BLaER1 treated with 17β-estradiol and CSF1 and Interleukin-3, amounts not matched to agents 10 nM and 100 nM (cell line): ENCODE data around the gene IFI16.

Experiments
- H3K27ac ChIP-seq, 11 experiments: shearing (Covaris generic); formaldehyde crosslinking; 2 replicates each; pipeline ENCODE4 v1.8.1; 2022
- H3K27me3 ChIP-seq, 11 experiments: shearing (Covaris generic); formaldehyde crosslinking; 2 replicates each; pipeline ENCODE4 v1.8.1; 2022
- H3K36me3 ChIP-seq, 11 experiments: shearing (Covaris generic); formaldehyde crosslinking; 2 replicates each; pipeline ENCODE4 v1.8.1; 2022
- H3K4me1 ChIP-seq, 10 experiments: shearing (Covaris generic); formaldehyde crosslinking; 2 replicates each; pipeline ENCODE4 v1.8.1; 2022
- H3K4me2 ChIP-seq, 11 experiments: shearing (Covaris generic); formaldehyde crosslinking; 2 replicates each; pipeline ENCODE4 v1.8.1; 2022
- H3K4me3 ChIP-seq, 10 experiments: shearing (Covaris generic); formaldehyde crosslinking; 2 replicates each; pipeline ENCODE4 v1.8.1; 2022
- H3K9ac ChIP-seq, 11 experiments: shearing (Covaris generic); formaldehyde crosslinking; 2 replicates each; pipeline ENCODE4 v1.8.1; 2022
- H3K9me3 ChIP-seq, 11 experiments: shearing (Covaris generic); formaldehyde crosslinking; replicated peaks in 1 of 11; 2 replicates each; pipeline ENCODE4 v1.8.1; 2022
- H4K20me1 ChIP-seq, 11 experiments: shearing (Covaris generic); formaldehyde crosslinking; 2 replicates each; pipeline ENCODE4 v1.8.1; 2022
- Cebpa-rat ChIP-seq, 11 experiments: shearing (Covaris generic); IDR thresholded peaks; 2 replicates each; pipeline ENCODE4 v1.8.1; 2022

The IFI16 gene

GRCh38 chr1:159056069-159056698 lies 46.5 kb downstream of the IFI16 start:
- peak overlapping the region in 1 of 10 experiments; percentile 4; a peak in 1 of 20 replicates for H3K4me3 ChIP-seq
- H3K36me3 ChIP-seq = peaks cover 57 to 72% (median 63%) of the 10 kb centered on the region in 11 experiments
- H3K9ac ChIP-seq = peak overlapping the region in 3 of 11 experiments; percentile 1 to 38 (median 34); a peak in 5 of 22 replicates
- peak overlapping the region in 9 of 11 experiments; percentile 35 to 77 (median 72); a peak in 17 of 22 replicates for H3K27ac ChIP-seq
- peaks cover 0 to 50% (median 0%) of the 10 kb centered on the region in 11 experiments; a peak in 5 of 22 replicates for H4K20me1 ChIP-seq
- peaks cover 22 to 59% (median 36%) of the 10 kb centered on the region in 10 experiments for H3K4me1 ChIP-seq
- peak overlapping the region; percentile 16 to 80 (median 67) for H3K4me2 ChIP-seq
- TF ChIP-seq Cebpa-rat (IDR thresholded peaks at IDR 0.05) = no peak
- no peaks in the 10 kb centered on the region for H3K27me3 ChIP-seq
- peaks cover 0 to 6% (median 0%) of the 10 kb centered on the region in 11 experiments; a peak in 5 of 22 replicates for H3K9me3 ChIP-seq

DNA sequence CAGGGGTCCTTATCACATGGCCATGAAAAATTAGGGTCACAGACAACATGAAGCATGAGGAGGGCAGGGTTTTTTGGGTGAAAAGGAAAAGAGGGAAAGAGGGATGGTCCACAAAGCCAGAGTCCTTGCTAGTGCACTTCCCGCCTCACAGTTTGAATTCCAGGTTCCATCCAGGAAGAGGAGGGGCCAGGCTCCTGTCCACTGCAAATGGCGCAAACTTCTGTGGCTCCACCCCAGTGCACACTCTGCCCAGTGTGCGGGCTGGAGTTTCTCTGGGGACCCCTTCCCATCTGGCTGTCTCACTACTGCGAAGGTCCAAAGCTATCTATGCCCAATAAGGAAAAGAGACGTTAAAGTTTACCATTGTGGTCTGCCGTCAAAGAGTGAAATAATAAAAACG lies 49.0 kb downstream of the IFI16 start:
- Histone ChIP-seq H3K4me3 (no peak overlapping the region), H3K4me2 (no peak overlapping the region), H3K4me1 (peaks cover 22 to 33% (median 27%) of the 10 kb centered on the region in 10 experiments), H3K9ac (no peak overlapping the region), H4K20me1 (peaks cover 0 to 24% (median 0%) of the 10 kb centered on the region in 11 experiments; a peak in 5 of 22 replicates), H3K27ac (no peak overlapping the region; a peak in 1 of 22 replicates), H3K27me3 (no peaks in the 10 kb centered on the region), H3K9me3 (peaks cover 0 to 6% (median 0%) of the 10 kb centered on the region in 11 experiments; a peak in 5 of 22 replicates), H3K36me3 (peaks cover 31 to 46% (median 37%) of the 10 kb centered on the region in 11 experiments)
- no peak for TF ChIP-seq Cebpa-rat (IDR thresholded peaks at IDR 0.05)

DNA sequence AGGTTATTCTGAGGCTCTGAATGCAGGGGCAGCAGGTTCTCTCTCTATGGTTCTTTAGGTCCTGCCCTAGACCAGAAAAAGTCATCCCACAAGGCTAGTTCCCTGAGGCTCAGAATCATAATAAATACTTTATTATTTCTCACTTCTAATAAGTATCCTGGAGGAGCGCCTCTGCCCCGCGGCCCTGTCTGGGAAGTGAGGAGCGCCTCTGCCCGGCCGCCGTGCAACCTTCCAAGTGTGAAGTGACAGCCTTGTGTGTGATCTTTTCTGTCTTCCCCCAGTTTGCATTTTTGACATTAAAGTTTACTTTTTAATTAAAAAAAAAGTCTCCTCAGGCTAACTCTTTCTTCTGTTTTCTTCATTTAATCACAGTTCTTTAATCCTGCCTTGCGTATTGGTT lies 55.4 kb downstream of the IFI16 start:
- Histone ChIP-seq H3K4me2 (no peak overlapping the region), H3K36me3 (no peaks in the 10 kb centered on the region), H3K4me1 (peaks cover 19 to 43% (median 35%) of the 10 kb centered on the region in 10 experiments), H3K9me3 (peaks cover 0 to 19% (median 7%) of the 10 kb centered on the region in 11 experiments; a peak in 11 of 22 replicates), H3K4me3 (no peak overlapping the region), H3K27me3 (no peaks in the 10 kb centered on the region), H4K20me1 (no peaks in the 10 kb centered on the region), H3K9ac (no peak overlapping the region), H3K27ac (no peak overlapping the region)
- no peak for TF ChIP-seq Cebpa-rat (IDR thresholded peaks at IDR 0.05)

DNA sequence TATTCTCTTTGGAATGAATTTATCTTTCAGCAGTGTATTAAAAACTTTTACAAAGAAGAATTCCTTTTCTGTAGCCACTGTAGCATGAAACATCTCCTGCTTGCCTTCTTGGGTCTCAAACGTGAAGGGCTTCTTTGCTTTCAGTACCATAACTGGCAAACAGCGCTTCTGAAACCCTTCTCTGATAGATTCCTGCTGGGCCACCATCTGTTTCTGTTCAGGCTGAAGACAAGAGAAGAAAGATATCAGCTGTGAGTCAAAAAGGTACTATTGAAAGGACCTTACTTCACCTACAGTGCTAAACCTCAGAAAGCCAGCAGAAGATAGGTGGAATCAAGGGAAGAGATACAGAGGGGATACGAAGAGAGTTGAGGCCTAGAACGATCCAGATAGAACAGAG lies 56.4 kb downstream of the IFI16 start:
- Histone ChIP-seq H3K4me1 (peaks cover 19 to 53% (median 39%) of the 10 kb centered on the region in 10 experiments), H3K4me3 (no peak overlapping the region), H4K20me1 (no peaks in the 10 kb centered on the region), H3K9me3 (peaks cover 0 to 19% (median 7%) of the 10 kb centered on the region in 11 experiments; a peak in 11 of 22 replicates), H3K27me3 (no peaks in the 10 kb centered on the region), H3K4me2 (peak overlapping the region in 5 of 11 experiments; percentile 9 to 37 (median 16); a peak in 6 of 22 replicates), H3K27ac (peak overlapping the region in 7 of 11 experiments; percentile 19 to 87 (median 52); a peak in 7 of 22 replicates), H3K9ac (no peak overlapping the region), H3K36me3 (no peaks in the 10 kb centered on the region)
- no peak for TF ChIP-seq Cebpa-rat (IDR thresholded peaks at IDR 0.05)

- TF ChIP-seq Cebpa-rat (IDR thresholded peaks at IDR 0.05) = 0 out of 22 replicates have a peak, but pooled peaks of 1 of the 11 experiments have one; percentile 21
- no peaks in the 10 kb centered on the region for H3K36me3 ChIP-seq
- H3K27ac ChIP-seq = peak overlapping the region; percentile 54 to 89 (median 81)
- peak overlapping the region in 2 of 10 experiments; percentile 12 to 35; a peak in 4 of 20 replicates for H3K4me3 ChIP-seq
- peaks cover 0 to 19% (median 7%) of the 10 kb centered on the region in 11 experiments; a peak in 11 of 22 replicates for H3K9me3 ChIP-seq
- peak overlapping the region; percentile 46 to 78 (median 72); a peak in 20 of 22 replicates for H3K9ac ChIP-seq
- peaks cover 19 to 60% (median 41%) of the 10 kb centered on the region in 10 experiments for H3K4me1 ChIP-seq
- H4K20me1 ChIP-seq = no peaks in the 10 kb centered on the region
- H3K4me2 ChIP-seq = peak overlapping the region; percentile 74 to 89 (median 82)
- H3K27me3 ChIP-seq = no peaks in the 10 kb centered on the region
Observed at GRCh38 chr1:159067699-159068621, 58.3 kb downstream of the IFI16 start.

- Histone ChIP-seq H4K20me1 (no peaks in the 10 kb centered on the region), H3K4me1 (peaks cover 19 to 60% (median 41%) of the 10 kb centered on the region in 10 experiments), H3K9ac (peak overlapping the region; percentile 6 to 78 (median 72); a peak in 14 of 22 replicates), H3K4me3 (no peak overlapping the region), H3K9me3 (peaks cover 0 to 19% (median 7%) of the 10 kb centered on the region in 11 experiments; a peak in 11 of 22 replicates), H3K36me3 (no peaks in the 10 kb centered on the region), H3K4me2 (peak overlapping the region; percentile 74 to 89 (median 82)), H3K27ac (peak overlapping the region; percentile 54 to 89 (median 81); a peak in 20 of 22 replicates), H3K27me3 (no peaks in the 10 kb centered on the region)
- peak in 2 of 11 experiments; percentile 10 to 40; a peak in 2 of 22 replicates for TF ChIP-seq Cebpa-rat (IDR thresholded peaks at IDR 0.05)
Observed at GRCh38 chr1:159068886-159069285, 59.2 kb downstream of the IFI16 start.

DNA sequence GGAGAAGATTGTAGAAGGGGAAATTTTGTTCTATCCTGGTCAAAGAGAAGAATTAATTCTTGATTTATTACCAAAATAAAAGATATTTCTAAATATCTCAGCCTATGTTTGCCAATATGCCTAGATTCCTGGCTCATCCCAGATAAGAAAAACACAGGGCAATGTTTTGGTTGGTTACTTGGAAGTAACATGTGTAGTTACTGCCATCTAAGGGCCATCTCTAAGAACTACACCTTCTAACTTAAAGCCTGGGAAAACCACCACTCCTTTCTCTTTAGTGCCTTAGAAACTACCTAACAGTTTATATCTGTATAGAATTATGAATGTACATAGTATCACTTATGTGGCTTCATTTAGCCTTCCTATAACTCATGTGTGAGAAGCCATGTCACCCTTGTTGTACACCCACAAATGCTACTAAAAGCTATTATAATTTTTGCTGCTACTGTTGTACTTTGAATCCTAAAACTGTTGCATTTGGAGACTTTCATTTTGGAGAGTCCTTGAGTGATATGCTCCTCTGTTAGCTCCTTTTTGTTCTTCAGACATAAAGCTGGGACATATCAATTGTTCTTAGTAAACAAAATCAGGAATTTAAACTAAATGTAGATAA lies 62.4 kb downstream of the IFI16 start:
- no peaks in the 10 kb centered on the region for H3K36me3 ChIP-seq
- no peaks in the 10 kb centered on the region for H3K27me3 ChIP-seq
- no peak overlapping the region for H3K4me3 ChIP-seq
- H3K4me2 ChIP-seq = no peak overlapping the region
- H3K9ac ChIP-seq = no peak overlapping the region
- no peaks in the 10 kb centered on the region for H3K9me3 ChIP-seq
- TF ChIP-seq Cebpa-rat (IDR thresholded peaks at IDR 0.05) = no peak
- H3K4me1 ChIP-seq = peaks cover 19 to 58% (median 41%) of the 10 kb centered on the region in 10 experiments
- H3K27ac ChIP-seq = peak overlapping the region in 4 of 11 experiments; percentile 24 to 36 (median 27); a peak in 4 of 22 replicates
- no peaks in the 10 kb centered on the region for H4K20me1 ChIP-seq

- Histone ChIP-seq H3K4me1 (peaks cover 0 to 29% (median 11%) of the 10 kb centered on the region in 10 experiments; a peak in 17 of 20 replicates), H3K9ac (no peak within 1 kb of the TSS), H3K4me3 (no peak within 1 kb of the TSS), H3K27ac (peak within 1 kb of the TSS in 2 of 11 experiments; percentile 33 to 46; a peak in 4 of 22 replicates), H3K4me2 (peak within 1 kb of the TSS in 5 of 11 experiments; percentile 20 to 45 (median 36); a peak in 9 of 22 replicates), H3K36me3 (no peaks in the 10 kb centered on the region), H3K27me3 (no peaks in the 10 kb centered on the region), H4K20me1 (no peaks in the 10 kb centered on the region), H3K9me3 (no peaks in the 10 kb centered on the region)
- no peak for TF ChIP-seq Cebpa-rat (IDR thresholded peaks at IDR 0.05)
Observed at GRCh38 chr1:159076438-159077119, 66.9 kb downstream of the IFI16 start, which contains the start of gene AIM2. Gene AIM2, minus strand, starts transcription at chr1:159076766. Its CDS starts 3,267 bp downstream, at chr1:159073499.
